B cell (primary cell): ENCODE results near the gene NR6A1.

Experiments used
- EZH2 ChIP-seq: IDR thresholded peaks from 2 replicates; pipeline ENCODE4 v1.6.1; 2012; ENCODE audit warnings: borderline replicate concordance, low read depth, mild to moderate bottlenecking, moderate library complexity, low read length; ENCODE audit not compliant: insufficient read depth, poor library complexity, severe bottlenecking
- TF ChIP-seq, protein P1 (sequence below): fragments of 200-600 bp; IDR thresholded peaks from one replicate; pipeline ENCODE4 v1.8.0; 2022; ENCODE audit warnings: antibody characterized with exemption, mild to moderate bottlenecking

DNA sequence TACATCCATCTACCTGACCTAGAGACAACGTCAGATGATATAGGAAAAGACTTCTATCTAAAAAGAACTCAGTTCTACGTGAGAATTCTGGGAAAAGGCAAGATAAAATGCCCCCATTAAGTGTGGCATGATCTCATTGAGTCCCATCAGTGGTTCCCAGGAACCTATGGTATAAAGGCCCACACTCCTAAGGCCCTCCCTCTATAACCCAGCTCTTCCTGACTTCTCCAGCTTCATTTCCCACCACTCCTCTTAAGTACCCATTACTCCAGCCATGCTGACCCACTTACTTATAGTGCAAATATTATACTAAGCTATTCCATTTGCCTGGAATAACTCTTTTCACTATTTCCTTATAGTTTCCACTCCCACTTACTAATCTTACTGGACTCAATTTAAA is 168.5 kb downstream of the NR6A1 start:
- no peak for TF ChIP-seq EZH2
- TF ChIP-seq, protein P1, sequence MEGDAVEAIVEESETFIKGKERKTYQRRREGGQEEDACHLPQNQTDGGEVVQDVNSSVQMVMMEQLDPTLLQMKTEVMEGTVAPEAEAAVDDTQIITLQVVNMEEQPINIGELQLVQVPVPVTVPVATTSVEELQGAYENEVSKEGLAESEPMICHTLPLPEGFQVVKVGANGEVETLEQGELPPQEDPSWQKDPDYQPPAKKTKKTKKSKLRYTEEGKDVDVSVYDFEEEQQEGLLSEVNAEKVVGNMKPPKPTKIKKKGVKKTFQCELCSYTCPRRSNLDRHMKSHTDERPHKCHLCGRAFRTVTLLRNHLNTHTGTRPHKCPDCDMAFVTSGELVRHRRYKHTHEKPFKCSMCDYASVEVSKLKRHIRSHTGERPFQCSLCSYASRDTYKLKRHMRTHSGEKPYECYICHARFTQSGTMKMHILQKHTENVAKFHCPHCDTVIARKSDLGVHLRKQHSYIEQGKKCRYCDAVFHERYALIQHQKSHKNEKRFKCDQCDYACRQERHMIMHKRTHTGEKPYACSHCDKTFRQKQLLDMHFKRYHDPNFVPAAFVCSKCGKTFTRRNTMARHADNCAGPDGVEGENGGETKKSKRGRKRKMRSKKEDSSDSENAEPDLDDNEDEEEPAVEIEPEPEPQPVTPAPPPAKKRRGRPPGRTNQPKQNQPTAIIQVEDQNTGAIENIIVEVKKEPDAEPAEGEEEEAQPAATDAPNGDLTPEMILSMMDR: no peak
